Ovary (tissue), 3 donors: ENCODE measurements around the gene SLC15A1.

ENCODE experiments used
- CTCF ChIP-seq, 3 donors: fragments of 450-650 bp in 2 of 3; fragments of 200-600 bp in 1 of 3; IDR thresholded peaks; one replicate each; pipeline versions ENCODE4 v1.5.1 to v1.8.0; 2016 to 2022; ENCODE audit warnings: antibody characterized with exemption in 3 of 3, mild to moderate bottlenecking in 1 of 3
- EP300 ChIP-seq: sonication (generic); formaldehyde crosslinking; IDR thresholded peaks from one replicate; pipeline ENCODE4 v1.6.1; 2017; ENCODE audit warnings: antibody characterized with exemption
- donor health status: DM: no; HTN: no; CAD: no.

GRCh38 chr13:98710521-98710920, 42.0 kb downstream of the SLC15A1 start:
- TF ChIP-seq CTCF (IDR thresholded peaks at IDR 0.05) (no peak), EP300 (no peak)
